K562 (cell line): ENCODE measurements around the gene SLC35E1. TPM values are rescaled to one million over a fixed set of nuclear protein-coding genes. Genes with fewer than 3 reads are reported as not detected.

Experiments
- ETV5 ChIP-seq: sonication (generic); formaldehyde crosslinking; IDR thresholded peaks from 2 replicates; pipeline ENCODE4 v1.4.0; 2020; ENCODE audit warnings: low read depth, mild to moderate bottlenecking, missing genetic modification reagents
- HMG20A ChIP-seq: fragments of 450-650 bp; formaldehyde crosslinking; conservative IDR thresholded peaks from 2 replicates; pipeline ENCODE4 v1.4.0; 2020; ENCODE audit warnings: mild to moderate bottlenecking, mixed read lengths
- NCOA6 ChIP-seq: fragments of 450-650 bp; IDR thresholded peaks from 2 replicates; pipeline ENCODE4 v1.6.1; 2017; ENCODE audit warnings: mild to moderate bottlenecking
- NFXL1 ChIP-seq: fragments of 450-650 bp; formaldehyde crosslinking; IDR thresholded peaks from 2 replicates; pipeline ENCODE4 v1.4.0; 2021; ENCODE audit warnings: mild to moderate bottlenecking
- SMARCE1 ChIP-seq: fragments of 450-650 bp; IDR thresholded peaks from 2 replicates; pipeline ENCODE4 v1.7.1; 2016; ENCODE audit warnings: mild to moderate bottlenecking
- SP2 ChIP-seq: IDR thresholded peaks from 2 replicates; pipeline ENCODE4 v1.6.1; 2011; ENCODE audit warnings: mild to moderate bottlenecking, low read depth, low read length, moderate library complexity; ENCODE audit not compliant: poor library complexity, severe bottlenecking; ENCODE audit errors: extremely low read depth
- ZNF274 ChIP-seq: IDR thresholded peaks from 2 replicates; pipeline ENCODE4 v1.6.1; 2011; ENCODE audit warnings: low read depth, mild to moderate bottlenecking, low read length, moderate library complexity, borderline replicate concordance
- ZNF551 ChIP-seq: fragments of 250-450 bp; sonication (Bioruptor Pico); IDR thresholded peaks from 2 replicates; pipeline ENCODE4 v1.5.0; 2021; ENCODE audit warnings: mild to moderate bottlenecking, moderate library complexity
- polyA plus RNA-seq, 8 experiments: library from polyadenylated mRNA; depleted of rRNA in 4 of 8; stranded (reverse) in 5 of 8; unstranded in 3 of 8; fragments of >200 nt; fragmentation: Nextera tagmentation in 2 of 8; fragmentation: Illumina TruSeq in 1 of 8; extraction: Ambion mirVana in 2 of 8; extraction: Trizol in 1 of 8; gene quantifications; 2 replicates each; pipeline versions ENCODE4 v1.2.1 to v1.2.3, GENCODE V29; 2011 to 2014; ENCODE audit warnings: inconsistent platforms in 1 of 8, missing spikeins in 1 of 8
- total RNA-seq, 7 experiments: library from RNA; depleted of rRNA in 6 of 7; stranded (reverse); fragments of >200 nt in 6 of 7; fragmentation: Illumina TruSeq in 2 of 7; extraction: Trizol in 2 of 7; gene quantifications; 2 replicates each; pipeline versions ENCODE4 v1.2.1 to v1.2.3, GENCODE V29; 2011 to 2021; ENCODE audit warnings: low replicate concordance in 1 of 7
- TF ChIP-seq, protein P1 (sequence below), 2 experiments: fragments of 450-650 bp in 1 of 2; sonication (generic) in 1 of 2; formaldehyde crosslinking in 1 of 2; IDR thresholded peaks; 2 replicates each; pipeline versions ENCODE4 v1.7.1 to v1.9.0; 2016 to 2022; ENCODE audit warnings: inconsistent platforms in 1 of 2, mild to moderate bottlenecking in 1 of 2, missing genetic modification reagents in 1 of 2
- TF ChIP-seq, protein P2 (sequence below): fragments of 450-650 bp; formaldehyde crosslinking; IDR thresholded peaks from 2 replicates; pipeline ENCODE4 v1.4.0; 2020; ENCODE audit warnings: mild to moderate bottlenecking, mixed read lengths
- TF ChIP-seq, protein P3 (sequence below): IDR thresholded peaks from 2 replicates; pipeline ENCODE4 v1.6.1; 2014; ENCODE audit warnings: antibody characterized with exemption

The SLC35E1 gene
- total and polyA plus RNA-seq, 9 of the 15 experiments (the other 6 are each of a cell fraction or from before 2014, with no cell fraction given), result 15.0 to 40.1 (median 25.7) TPM

DNA sequence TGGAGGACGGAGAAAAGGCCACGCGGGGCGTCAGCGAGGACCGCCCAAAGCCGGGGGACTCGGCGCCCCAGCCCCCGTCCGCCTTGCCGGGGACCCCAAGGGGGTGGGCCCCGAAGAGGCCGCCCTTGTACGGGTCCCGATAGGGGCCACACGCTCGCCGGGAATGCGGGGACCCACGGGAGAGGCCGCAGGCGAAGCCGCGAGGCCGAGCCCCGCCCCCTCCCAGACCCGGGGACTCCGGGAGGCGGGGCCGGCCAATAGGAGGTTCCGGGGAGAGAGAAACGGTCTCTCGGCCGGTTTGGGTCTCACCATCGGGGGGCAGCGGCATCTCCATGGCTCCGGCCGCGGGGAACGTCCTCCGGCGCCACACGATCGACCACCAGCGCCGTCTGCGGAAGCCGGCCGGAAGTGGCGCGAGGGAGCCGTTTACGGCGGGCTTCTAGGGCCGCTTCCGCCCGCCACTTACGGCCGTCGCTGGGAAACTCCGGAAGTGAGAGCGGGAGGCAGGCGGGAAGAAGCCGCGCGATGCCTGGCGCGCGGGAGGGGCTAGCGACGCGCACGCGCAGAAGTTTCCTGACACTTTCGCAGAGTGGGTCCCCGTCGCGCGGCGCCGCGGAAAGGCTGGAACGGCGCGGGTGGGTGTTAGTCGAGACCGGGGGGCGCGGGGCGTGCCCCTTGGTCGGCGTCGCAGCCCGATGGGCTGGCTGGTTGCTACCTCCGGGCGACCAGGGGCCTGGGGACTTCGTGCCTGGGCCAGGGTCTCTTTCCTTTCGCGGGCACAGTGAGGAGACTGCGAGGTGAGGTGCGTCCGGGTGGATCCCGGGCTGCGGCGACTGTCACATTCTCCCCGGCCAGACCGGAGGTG, 29.9 kb downstream of the SLC35E1 start, which contains the start of gene CHERP (continued):
- TF ChIP-seq, protein P1, sequence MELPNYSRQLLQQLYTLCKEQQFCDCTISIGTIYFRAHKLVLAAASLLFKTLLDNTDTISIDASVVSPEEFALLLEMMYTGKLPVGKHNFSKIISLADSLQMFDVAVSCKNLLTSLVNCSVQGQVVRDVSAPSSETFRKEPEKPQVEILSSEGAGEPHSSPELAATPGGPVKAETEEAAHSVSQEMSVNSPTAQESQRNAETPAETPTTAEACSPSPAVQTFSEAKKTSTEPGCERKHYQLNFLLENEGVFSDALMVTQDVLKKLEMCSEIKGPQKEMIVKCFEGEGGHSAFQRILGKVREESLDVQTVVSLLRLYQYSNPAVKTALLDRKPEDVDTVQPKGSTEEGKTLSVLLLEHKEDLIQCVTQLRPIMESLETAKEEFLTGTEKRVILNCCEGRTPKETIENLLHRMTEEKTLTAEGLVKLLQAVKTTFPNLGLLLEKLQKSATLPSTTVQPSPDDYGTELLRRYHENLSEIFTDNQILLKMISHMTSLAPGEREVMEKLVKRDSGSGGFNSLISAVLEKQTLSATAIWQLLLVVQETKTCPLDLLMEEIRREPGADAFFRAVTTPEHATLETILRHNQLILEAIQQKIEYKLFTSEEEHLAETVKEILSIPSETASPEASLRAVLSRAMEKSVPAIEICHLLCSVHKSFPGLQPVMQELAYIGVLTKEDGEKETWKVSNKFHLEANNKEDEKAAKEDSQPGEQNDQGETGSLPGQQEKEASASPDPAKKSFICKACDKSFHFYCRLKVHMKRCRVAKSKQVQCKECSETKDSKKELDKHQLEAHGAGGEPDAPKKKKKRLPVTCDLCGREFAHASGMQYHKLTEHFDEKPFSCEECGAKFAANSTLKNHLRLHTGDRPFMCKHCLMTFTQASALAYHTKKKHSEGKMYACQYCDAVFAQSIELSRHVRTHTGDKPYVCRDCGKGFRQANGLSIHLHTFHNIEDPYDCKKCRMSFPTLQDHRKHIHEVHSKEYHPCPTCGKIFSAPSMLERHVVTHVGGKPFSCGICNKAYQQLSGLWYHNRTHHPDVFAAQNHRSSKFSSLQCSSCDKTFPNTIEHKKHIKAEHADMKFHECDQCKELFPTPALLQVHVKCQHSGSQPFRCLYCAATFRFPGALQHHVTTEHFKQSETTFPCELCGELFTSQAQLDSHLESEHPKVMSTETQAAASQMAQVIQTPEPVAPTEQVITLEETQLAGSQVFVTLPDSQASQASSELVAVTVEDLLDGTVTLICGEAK (IDR thresholded peaks at IDR 0.05), result peak; percentile 96
- TF ChIP-seq, protein P1 (CRISPR knock-in tag; IDR thresholded peaks at IDR 0.05), result no peak
- TF ChIP-seq ZNF274 (no peak), ETV5 (peak; percentile 96), HMG20A (CRISPR knock-in tag) (no peak), NFXL1 (no peak), SP2 (no peak), SMARCE1 (no peak), ZNF551 (CRISPR knock-in tag) (no peak), NCOA6 (no peak)
- TF ChIP-seq, protein P2, sequence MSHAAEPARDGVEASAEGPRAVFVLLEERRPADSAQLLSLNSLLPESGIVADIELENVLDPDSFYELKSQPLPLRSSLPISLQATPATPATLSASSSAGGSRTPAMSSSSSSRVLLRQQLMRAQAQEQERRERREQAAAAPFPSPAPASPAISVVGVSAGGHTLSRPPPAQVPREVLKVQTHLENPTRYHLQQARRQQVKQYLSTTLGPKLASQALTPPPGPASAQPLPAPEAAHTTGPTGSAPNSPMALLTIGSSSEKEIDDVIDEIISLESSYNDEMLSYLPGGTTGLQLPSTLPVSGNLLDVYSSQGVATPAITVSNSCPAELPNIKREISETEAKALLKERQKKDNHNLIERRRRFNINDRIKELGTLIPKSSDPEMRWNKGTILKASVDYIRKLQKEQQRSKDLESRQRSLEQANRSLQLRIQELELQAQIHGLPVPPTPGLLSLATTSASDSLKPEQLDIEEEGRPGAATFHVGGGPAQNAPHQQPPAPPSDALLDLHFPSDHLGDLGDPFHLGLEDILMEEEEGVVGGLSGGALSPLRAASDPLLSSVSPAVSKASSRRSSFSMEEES (CRISPR knock-in tag), result no peak
- TF ChIP-seq, protein P3, sequence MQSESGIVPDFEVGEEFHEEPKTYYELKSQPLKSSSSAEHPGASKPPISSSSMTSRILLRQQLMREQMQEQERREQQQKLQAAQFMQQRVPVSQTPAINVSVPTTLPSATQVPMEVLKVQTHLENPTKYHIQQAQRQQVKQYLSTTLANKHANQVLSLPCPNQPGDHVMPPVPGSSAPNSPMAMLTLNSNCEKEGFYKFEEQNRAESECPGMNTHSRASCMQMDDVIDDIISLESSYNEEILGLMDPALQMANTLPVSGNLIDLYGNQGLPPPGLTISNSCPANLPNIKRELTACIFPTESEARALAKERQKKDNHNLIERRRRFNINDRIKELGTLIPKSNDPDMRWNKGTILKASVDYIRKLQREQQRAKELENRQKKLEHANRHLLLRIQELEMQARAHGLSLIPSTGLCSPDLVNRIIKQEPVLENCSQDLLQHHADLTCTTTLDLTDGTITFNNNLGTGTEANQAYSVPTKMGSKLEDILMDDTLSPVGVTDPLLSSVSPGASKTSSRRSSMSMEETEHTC, result 0 out of 2 replicates have a peak, but pooled peaks have one; percentile 33
